H9 (cell line): ENCODE results near the gene NRG2. TPM values are rescaled to one million over a fixed set of nuclear protein-coding genes. Genes with fewer than 3 reads are reported as not detected.

ENCODE experiments used
- DNase-seq: peaks from one replicate; pipeline ENCODE4 v3.0.0-alpha.2; 2017
- H2AFZ ChIP-seq: one replicate; pipeline ENCODE4 v1.6.1; 2013; ENCODE audit warnings: mild to moderate bottlenecking, low read length, control low read depth, moderate library complexity
- H2AK5ac ChIP-seq: 2 replicates; pipeline ENCODE4 v1.6.1; 2013; ENCODE audit warnings: low read length, control low read depth, mixed read lengths; ENCODE audit not compliant: insufficient read length
- H2BK120ac ChIP-seq: one replicate; pipeline ENCODE4 v1.6.1; 2013; ENCODE audit warnings: low read depth, mild to moderate bottlenecking, low read length, control low read depth, inconsistent platforms; ENCODE audit not compliant: poor library complexity, severe bottlenecking
- H2BK12ac ChIP-seq: 2 replicates; pipeline ENCODE4 v1.6.1; 2013; ENCODE audit warnings: low read length, control low read depth, mixed read lengths, low read depth; ENCODE audit not compliant: insufficient read length
- H2BK15ac ChIP-seq: 2 replicates; pipeline ENCODE4 v1.6.1; 2013; ENCODE audit warnings: low read depth, low read length, control low read depth
- H2BK20ac ChIP-seq: one replicate; pipeline ENCODE4 v1.6.1; 2013; ENCODE audit warnings: low read depth, mild to moderate bottlenecking, low read length, control low read depth, inconsistent platforms; ENCODE audit not compliant: poor library complexity, severe bottlenecking
- H2BK5ac ChIP-seq: 2 replicates; pipeline ENCODE4 v1.6.1; 2013; ENCODE audit warnings: low read length, control low read depth, mixed read lengths; ENCODE audit not compliant: insufficient read length
- H3K14ac ChIP-seq: 2 replicates; pipeline ENCODE4 v1.6.1; 2013; ENCODE audit warnings: low read length, control low read depth; ENCODE audit not compliant: insufficient read depth
- H3K18ac ChIP-seq: 2 replicates; pipeline ENCODE4 v1.6.1; 2013; ENCODE audit warnings: low read depth, mild to moderate bottlenecking, mixed read lengths, low read length, control low read depth; ENCODE audit not compliant: insufficient read length
- H3K23ac ChIP-seq: 2 replicates; pipeline ENCODE4 v1.6.1; 2013; ENCODE audit warnings: low read length, control low read depth, mixed read lengths, low read depth; ENCODE audit not compliant: insufficient read length
- H3K23me2 ChIP-seq: 2 replicates; pipeline ENCODE4 v1.6.1; 2013; ENCODE audit warnings: low read depth, mild to moderate bottlenecking, mixed read lengths, low read length, control low read depth; ENCODE audit not compliant: insufficient read length, poor library complexity, severe bottlenecking
- H3K27ac ChIP-seq: 2 replicates; pipeline ENCODE4 v1.5.1; 2013; ENCODE audit warnings: low read length, control low read depth, mixed read lengths, low read depth; ENCODE audit not compliant: insufficient read length
- H3K27me3 ChIP-seq: 2 replicates; pipeline ENCODE4 v1.6.1; 2013; ENCODE audit warnings: low read length, control low read depth, inconsistent platforms; ENCODE audit not compliant: insufficient read depth
- H3K4ac ChIP-seq: 2 replicates; pipeline ENCODE4 v1.6.1; 2013; ENCODE audit warnings: low read depth, mild to moderate bottlenecking, control low read depth, inconsistent platforms, low read length, moderate library complexity
- H3K4me1 ChIP-seq: 2 replicates; pipeline ENCODE4 v1.6.1; 2013; ENCODE audit warnings: low read length, control low read depth, inconsistent platforms; ENCODE audit not compliant: insufficient read depth
- H3K4me2 ChIP-seq: 2 replicates; pipeline ENCODE4 v1.6.1; 2013; ENCODE audit warnings: low read length, control low read depth, mixed read lengths; ENCODE audit not compliant: insufficient read length, insufficient read depth
- H3K56ac ChIP-seq: 2 replicates; pipeline ENCODE4 v1.6.1; 2013; ENCODE audit warnings: low read depth, mild to moderate bottlenecking, mixed read lengths, low read length, control low read depth; ENCODE audit not compliant: insufficient read length
- H3K79me1 ChIP-seq: 2 replicates; pipeline ENCODE4 v1.6.1; 2013; ENCODE audit warnings: low read depth, mild to moderate bottlenecking, moderate library complexity, low read length, control low read depth, inconsistent platforms; ENCODE audit not compliant: insufficient read depth, poor library complexity, severe bottlenecking
- H3K79me2 ChIP-seq: 2 replicates; pipeline ENCODE4 v1.6.1; 2013; ENCODE audit warnings: low read length, control low read depth, inconsistent platforms; ENCODE audit not compliant: insufficient read depth
- H3K9ac ChIP-seq: 2 replicates; pipeline ENCODE4 v1.6.1; 2013; ENCODE audit warnings: low read length, control low read depth, mixed read lengths; ENCODE audit not compliant: insufficient read length; ENCODE audit errors: extremely low read depth
- H3K9me3 ChIP-seq: one replicate; pipeline ENCODE4 v1.6.1; 2013; ENCODE audit warnings: low read depth, low read length, inconsistent platforms; ENCODE audit not compliant: control insufficient read depth
- H3T11ph ChIP-seq: one replicate; pipeline ENCODE4 v1.6.1; 2013; ENCODE audit warnings: mild to moderate bottlenecking, low read length, control low read depth, inconsistent platforms
- H4K20me1 ChIP-seq: one replicate; pipeline ENCODE4 v1.6.1; 2013; ENCODE audit not compliant: control insufficient read depth, insufficient read length, insufficient read depth
- H4K5ac ChIP-seq: 2 replicates; pipeline ENCODE4 v1.6.1; 2013; ENCODE audit warnings: low read depth, mild to moderate bottlenecking, mixed read lengths, low read length, control low read depth; ENCODE audit not compliant: insufficient read length
- H4K8ac ChIP-seq: replicated peaks from 2 replicates; pipeline ENCODE4 v1.6.1; 2013; ENCODE audit warnings: low read length, control low read depth, mixed read lengths, low read depth; ENCODE audit not compliant: insufficient read length
- H4K91ac ChIP-seq: 2 replicates; pipeline ENCODE4 v1.6.1; 2013; ENCODE audit warnings: low read depth, mild to moderate bottlenecking, moderate library complexity, mixed read lengths, low read length, control low read depth; ENCODE audit not compliant: insufficient read length
- H3K27ac Mint-ChIP-seq, 3 experiments: 2 replicates in 2 of 3; 3 replicates in 1 of 3; pipeline ENCODE4 v1.8.0; 2020 to 2021; ENCODE audit warnings: mixed read lengths in 3 of 3, mild to moderate bottlenecking in 1 of 3, moderate library complexity in 1 of 3
- H3K27me3 Mint-ChIP-seq: 2 replicates; pipeline ENCODE4 v1.8.0; 2021; ENCODE audit warnings: low read depth, mild to moderate bottlenecking, moderate library complexity, mixed read lengths
- H3K36me3 Mint-ChIP-seq, 3 experiments: 2 replicates in 2 of 3; 3 replicates in 1 of 3; pipeline ENCODE4 v1.8.0; 2020 to 2021; ENCODE audit warnings: low read depth in 3 of 3, mixed read lengths in 3 of 3; ENCODE audit not compliant: insufficient read depth in 1 of 3
- H3K4me1 Mint-ChIP-seq, 2 experiments: 2 replicates each; pipeline ENCODE4 v1.8.0; 2020; ENCODE audit warnings: mixed read lengths in 2 of 2
- H3K4me3 Mint-ChIP-seq, 2 experiments: 2 replicates in 1 of 2; 3 replicates in 1 of 2; pipeline ENCODE4 v1.8.0; 2020 to 2021; ENCODE audit warnings: mild to moderate bottlenecking in 2 of 2, mixed read lengths in 2 of 2, moderate library complexity in 1 of 2
- H3K9me3 Mint-ChIP-seq, 2 experiments: 2 replicates in 1 of 2; 3 replicates in 1 of 2; pipeline ENCODE4 v1.8.0; 2020; ENCODE audit warnings: mild to moderate bottlenecking in 2 of 2, mixed read lengths in 2 of 2, moderate library complexity in 1 of 2
- CTCF ChIP-seq: fragments of 200-600 bp; sonication (generic); conservative IDR thresholded peaks from 3 replicates; pipeline ENCODE4 v1.8.0; 2021; ENCODE audit warnings: antibody characterized with exemption, mild to moderate bottlenecking
- WGBS: extraction: QIAGEN DNeasy Blood & Tissue Kit; methylation state at CpG from one replicate; pipeline ENCODE4 v1.1.7; 2013; ENCODE audit warnings: missing lambda C conversion rate, low lambda C conversion rate, mixed read lengths; ENCODE audit not compliant: insufficient read length; ENCODE audit errors: extremely low coverage; 5-methylcytosine and 5-hydroxymethylcytosine counted together
- total RNA-seq: library from RNA; stranded (reverse); gene quantifications from 2 replicates; pipeline ENCODE4 v1.2.1, GENCODE V29; 2021

The NRG2 gene
- total RNA-seq, 1 experiment from 2014 or later = not detected

- no peak overlapping the region for H3T11ph ChIP-seq
- H3K4me1 Mint-ChIP-seq = peaks cover 13 to 20% of the 10 kb centered on the region in 2 experiments
- no peak overlapping the region for H3K27ac ChIP-seq
- H2BK20ac ChIP-seq = no peak overlapping the region
- H3K36me3 Mint-ChIP-seq = peaks cover 0 to 2% (median 0%) of the 10 kb centered on the region in 3 experiments; a peak in 1 of 7 replicates
- H3K9ac ChIP-seq = no peak overlapping the region
- peak overlapping the region; percentile 65 to 83; a peak in 2 of 5 replicates for H3K4me3 Mint-ChIP-seq
- no peaks in the 10 kb centered on the region for H3K9me3 ChIP-seq
- no peak overlapping the region for H2BK15ac ChIP-seq
- H3K23ac ChIP-seq = no peak overlapping the region
- no CpG with 5 or more reads among the region's 1 CpG for WGBS
- H3K23me2 ChIP-seq = peaks cover 13% of the 10 kb centered on the region
- no peak for DNase-seq
- TF ChIP-seq CTCF = no peak
- H2BK12ac ChIP-seq = no peak overlapping the region
- H4K5ac ChIP-seq = no peak overlapping the region
- H2AK5ac ChIP-seq = no peak overlapping the region
- H4K20me1 ChIP-seq = no peaks in the 10 kb centered on the region
- H2AFZ ChIP-seq = no peak overlapping the region
- no peaks in the 10 kb centered on the region for H3K79me1 ChIP-seq
- H2BK5ac ChIP-seq = no peak overlapping the region
- no peak overlapping the region for H2BK120ac ChIP-seq
- no peak overlapping the region for H3K4ac ChIP-seq
- peaks cover 0 to 4% of the 10 kb centered on the region in 2 experiments; a peak in 2 of 5 replicates for H3K9me3 Mint-ChIP-seq
- H3K79me2 ChIP-seq = no peaks in the 10 kb centered on the region
- no peak overlapping the region for H4K91ac ChIP-seq
- H3K4me2 ChIP-seq = no peak overlapping the region
- peaks cover 93% of the 10 kb centered on the region for H3K27me3 Mint-ChIP-seq
- peaks cover 29% of the 10 kb centered on the region; the same call in 1 of the 2 replicates for H3K27me3 ChIP-seq
- H3K27ac Mint-ChIP-seq = no peak overlapping the region
- H3K56ac ChIP-seq = no peak overlapping the region
- no peak overlapping the region for H3K18ac ChIP-seq
- H4K8ac ChIP-seq = no peak overlapping the region
- no peak overlapping the region for H3K14ac ChIP-seq
- H3K4me1 ChIP-seq = no peaks in the 10 kb centered on the region
Measured at GRCh38 chr5:140044041-140044440, 942 bp upstream of the NRG2 start.
